CD4-positive, alpha-beta memory T cell (primary cell): Measurements from ENCODE around the gene ADCY6. TPM values are rescaled to one million over a fixed set of nuclear protein-coding genes. Genes with fewer than 3 reads are reported as not detected.

Experiments
- CTCF ChIA-PET: fragments of 350-600 bp; sonication (Branson Sonifier 250); formaldehyde crosslinking; loops from one replicate; lab custom pipeline; 2021; ENCODE audit warnings: inconsistent platforms; ENCODE audit not compliant: partially characterized antibody; lab: Charles Lee
- POLR2A ChIA-PET: fragments of 350-600 bp; sonication (Branson Sonifier 250); formaldehyde crosslinking; loops from one replicate; lab custom pipeline; 2021; ENCODE audit not compliant: partially characterized antibody; lab: Charles Lee
- DNase-seq, 5 donors: peaks; one replicate each; pipeline versions ENCODE4 v3.0.0 to v3.0.0-alpha.2; 2020 to 2022; ENCODE audit warnings: mixed read lengths in 1 of 5
- H3K27ac ChIP-seq: one replicate; pipeline ENCODE4 v1.7.0; 2013; ENCODE audit warnings: low read depth, low read length
- H3K27me3 ChIP-seq: 2 replicates; pipeline ENCODE4 v1.7.0; 2013; ENCODE audit warnings: mild to moderate bottlenecking, low read length, moderate library complexity; ENCODE audit not compliant: insufficient read depth
- H3K36me3 ChIP-seq: 2 replicates; pipeline ENCODE4 v1.7.0; 2013; ENCODE audit warnings: mild to moderate bottlenecking, low read length, moderate library complexity; ENCODE audit not compliant: insufficient read depth
- H3K4me1 ChIP-seq: 2 replicates; pipeline ENCODE4 v1.7.0; 2013; ENCODE audit warnings: mild to moderate bottlenecking, low read length, moderate library complexity; ENCODE audit not compliant: insufficient read depth
- H3K4me3 ChIP-seq, 2 donors: one replicate each; pipeline ENCODE4 v1.7.0; 2013; ENCODE audit warnings: low read length in 2 of 2, mild to moderate bottlenecking in 1 of 2
- H3K9me3 ChIP-seq, 2 donors: one replicate each; pipeline ENCODE4 v1.7.0; 2013; ENCODE audit warnings: low read length in 2 of 2, control low read depth in 1 of 2; ENCODE audit not compliant: control insufficient read depth in 1 of 2
- H3K27ac Mint-ChIP-seq, 7 donors: one replicate each; pipeline ENCODE4 v1.8.0; 2020 to 2021; ENCODE audit warnings: mixed read lengths in 7 of 7, mild to moderate bottlenecking in 6 of 7, inconsistent platforms in 3 of 7, moderate library complexity in 3 of 7
- H3K27me3 Mint-ChIP-seq, 2 donors: one replicate each; pipeline ENCODE4 v1.8.0; 2020 to 2021; ENCODE audit warnings: mixed read lengths in 2 of 2
- H3K36me3 Mint-ChIP-seq, 2 donors: one replicate each; pipeline ENCODE4 v1.8.0; 2020 to 2021; ENCODE audit warnings: mixed read lengths in 2 of 2, inconsistent platforms in 1 of 2, mild to moderate bottlenecking in 1 of 2
- H3K4me1 Mint-ChIP-seq, 4 donors: one replicate each; pipeline ENCODE4 v1.8.0; 2020 to 2021; ENCODE audit warnings: mixed read lengths in 4 of 4, mild to moderate bottlenecking in 1 of 4
- H3K4me3 Mint-ChIP-seq, 8 donors: one replicate each; pipeline ENCODE4 v1.8.0; 2020 to 2021; ENCODE audit warnings: mixed read lengths in 8 of 8, mild to moderate bottlenecking in 7 of 8, moderate library complexity in 6 of 8, inconsistent platforms in 3 of 8
- H3K9me3 Mint-ChIP-seq, 8 donors: one replicate each; pipeline ENCODE4 v1.8.0; 2020 to 2021; ENCODE audit warnings: mixed read lengths in 8 of 8, mild to moderate bottlenecking in 5 of 8, inconsistent platforms in 3 of 8, moderate library complexity in 1 of 8
- intact Hi-C: fragments of 100-400 bp; cut with micrococcal nuclease; formaldehyde crosslinking; loops from one replicate; pipeline ENCODE4 v1.15.1; 2023
- polyA plus RNA-seq, 2 donors: library from polyadenylated mRNA; unstranded; fragments of 300-500 nt; fragmentation: Illumina TruSeq; gene quantifications; one replicate each; pipeline ENCODE4 v1.2.3, GENCODE V29; 2021
- total RNA-seq, 2 experiments: library from RNA; stranded (reverse); gene quantifications; one replicate each; pipeline ENCODE4 v1.2.3, GENCODE V29; 2021

The ADCY6 gene
- total and polyA plus RNA-seq, 4 experiments from 2014 or later, result not detected

DNA sequence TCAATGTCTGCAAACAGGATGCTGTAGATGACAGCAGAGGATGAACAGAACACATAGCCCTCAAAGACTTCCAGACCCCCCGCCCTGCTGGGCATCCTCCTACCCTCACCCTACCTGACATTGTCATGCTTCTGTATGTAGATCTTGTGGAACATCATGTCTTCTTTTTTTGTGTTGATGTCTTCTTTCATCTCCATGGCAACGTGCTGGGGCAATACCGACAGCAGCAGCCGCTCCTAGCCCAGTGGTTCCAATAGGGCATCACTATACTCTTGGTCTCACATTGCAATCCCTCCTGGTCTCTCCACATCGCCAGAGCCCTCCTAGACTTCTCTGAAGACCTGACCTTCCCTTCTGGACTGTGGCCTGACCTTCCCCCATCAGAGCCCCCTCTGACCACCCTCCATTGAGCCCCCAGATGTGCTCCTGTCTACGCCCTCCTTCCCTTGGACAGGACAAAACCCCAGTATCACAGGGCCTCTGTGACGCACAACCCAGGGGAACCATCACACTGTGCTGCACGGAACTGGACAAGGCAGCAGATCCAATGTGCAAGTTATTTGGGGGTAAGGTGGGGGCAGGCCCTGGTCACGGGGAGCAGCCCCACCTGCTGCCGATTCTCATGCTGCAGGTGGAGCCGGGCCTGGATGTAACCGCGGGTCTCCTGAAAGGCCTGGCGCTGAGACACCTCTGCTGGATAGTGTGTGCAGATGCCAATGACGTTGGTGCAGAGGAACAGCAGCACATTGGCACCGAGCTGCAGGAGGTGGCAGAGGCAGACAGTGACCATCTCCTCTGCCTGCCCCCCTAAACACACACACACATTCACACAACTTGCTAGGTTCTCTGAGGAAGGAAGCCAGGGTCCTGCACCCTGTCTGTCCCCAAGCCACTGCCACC is 11.1 kb downstream of the ADCY6 start:
- H3K9me3 ChIP-seq, result no peaks in the 10 kb centered on the region
- Mint-ChIP-seq H3K4me1 (no peaks in the 10 kb centered on the region), H3K9me3 (no peaks in the 10 kb centered on the region), H3K27me3 (peaks cover 0 to 7% of the 10 kb centered on the region in 2 donors), H3K27ac (no peak overlapping the region), H3K4me3 (no peak overlapping the region), H3K36me3 (no peaks in the 10 kb centered on the region)
- no peaks in the 10 kb centered on the region for H3K4me1 ChIP-seq
- H3K36me3 ChIP-seq, result no peaks in the 10 kb centered on the region
- intact Hi-C loops, result no loop called here
- no peak overlapping the region for H3K27ac ChIP-seq
- H3K27me3 ChIP-seq, result no peaks in the 10 kb centered on the region
- no peak for DNase-seq
- ChIA-PET CTCF (interaction anchor here (1.0 to 3.1 kb wide), 3 partner anchors 17 to 37 kb away, joined by 3 to 22 read pairs (median 3); no protein-coding TSS in a partner anchor), POLR2A (no interaction called here)
- no peak overlapping the region for H3K4me3 ChIP-seq

DNA sequence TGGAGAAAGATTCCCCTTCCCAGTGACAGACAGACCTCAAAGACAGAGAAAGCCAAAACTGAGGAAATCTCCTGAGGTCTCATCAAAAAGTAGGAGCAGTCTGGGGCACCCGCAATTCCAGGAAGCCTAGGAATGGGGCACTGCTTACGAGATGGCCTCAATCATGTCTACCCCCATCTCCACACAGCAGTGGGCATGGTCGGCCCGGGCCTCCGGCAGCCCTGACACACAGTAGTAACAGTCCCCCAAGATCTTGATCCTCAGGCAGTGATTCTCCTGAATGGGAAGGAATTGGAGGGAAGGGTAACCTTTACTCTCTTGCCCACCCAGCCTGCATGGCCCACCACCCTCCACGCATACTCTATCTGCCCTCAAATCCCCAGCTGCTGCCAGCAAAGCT is 11.9 kb downstream of the ADCY6 start:
- ChIA-PET POLR2A (no interaction called here), CTCF (interaction anchor here (1.0 kb wide), 1 partner anchor 24 kb away, joined by 3 read pairs; no protein-coding TSS in a partner anchor)
- Histone ChIP-seq H3K9me3 (no peaks in the 10 kb centered on the region), H3K4me1 (no peaks in the 10 kb centered on the region), H3K36me3 (no peaks in the 10 kb centered on the region), H3K4me3 (no peak overlapping the region), H3K27me3 (no peaks in the 10 kb centered on the region), H3K27ac (no peak overlapping the region)
- no peaks in the 10 kb centered on the region for H3K9me3 Mint-ChIP-seq
- H3K27ac Mint-ChIP-seq, result no peak overlapping the region
- intact Hi-C loops, result no loop called here
- H3K27me3 Mint-ChIP-seq, result peaks cover 0 to 2% of the 10 kb centered on the region in 2 donors
- no peak overlapping the region for H3K4me3 Mint-ChIP-seq
- H3K36me3 Mint-ChIP-seq, result no peaks in the 10 kb centered on the region
- DNase-seq, result no peak
- H3K4me1 Mint-ChIP-seq, result no peaks in the 10 kb centered on the region

DNA sequence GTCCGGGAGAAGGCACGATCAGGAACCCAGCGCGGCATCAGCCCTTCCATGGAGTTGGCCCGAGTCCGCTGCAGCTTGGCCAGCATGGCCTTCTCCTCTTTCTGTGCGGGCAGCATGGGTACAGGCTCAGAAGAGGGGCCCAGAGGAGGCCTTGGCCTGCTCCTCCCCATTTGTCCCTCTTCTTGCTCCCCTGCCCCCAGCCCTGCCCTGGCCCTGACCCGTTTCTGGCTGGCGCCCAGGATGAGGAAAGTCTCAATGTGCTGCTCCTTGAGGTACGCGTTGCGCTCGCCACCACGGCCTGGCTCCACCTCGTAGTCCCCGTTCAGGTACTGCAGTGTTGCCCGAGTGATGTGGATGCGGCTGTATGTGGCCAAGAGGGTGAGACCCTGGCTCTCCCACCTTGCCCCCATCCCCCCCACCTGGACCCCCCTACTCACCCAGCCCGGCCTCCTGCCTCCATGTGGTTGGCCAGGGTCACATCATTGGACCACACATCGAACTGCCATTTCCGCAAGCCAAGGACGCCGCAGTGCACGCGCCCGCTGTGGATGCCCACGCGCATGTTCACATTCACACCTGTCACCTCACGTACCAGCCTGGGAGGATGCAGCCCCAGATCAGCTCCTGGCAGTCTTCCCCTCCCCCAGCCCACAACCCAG is 12.8 kb downstream of the ADCY6 start:
- Histone ChIP-seq H3K27me3 (no peaks in the 10 kb centered on the region), H3K4me3 (no peak overlapping the region), H3K4me1 (no peaks in the 10 kb centered on the region), H3K27ac (no peak overlapping the region), H3K9me3 (no peaks in the 10 kb centered on the region), H3K36me3 (no peaks in the 10 kb centered on the region)
- POLR2A ChIA-PET, result no interaction called here
- H3K4me1 Mint-ChIP-seq, result no peaks in the 10 kb centered on the region
- no peak overlapping the region for H3K27ac Mint-ChIP-seq
- CTCF ChIA-PET, result no interaction called here
- H3K36me3 Mint-ChIP-seq, result no peaks in the 10 kb centered on the region
- H3K27me3 Mint-ChIP-seq, result no peaks in the 10 kb centered on the region
- no peak for DNase-seq
- no peaks in the 10 kb centered on the region for H3K9me3 Mint-ChIP-seq
- intact Hi-C loops, result no loop called here
- H3K4me3 Mint-ChIP-seq, result no peak overlapping the region

DNA sequence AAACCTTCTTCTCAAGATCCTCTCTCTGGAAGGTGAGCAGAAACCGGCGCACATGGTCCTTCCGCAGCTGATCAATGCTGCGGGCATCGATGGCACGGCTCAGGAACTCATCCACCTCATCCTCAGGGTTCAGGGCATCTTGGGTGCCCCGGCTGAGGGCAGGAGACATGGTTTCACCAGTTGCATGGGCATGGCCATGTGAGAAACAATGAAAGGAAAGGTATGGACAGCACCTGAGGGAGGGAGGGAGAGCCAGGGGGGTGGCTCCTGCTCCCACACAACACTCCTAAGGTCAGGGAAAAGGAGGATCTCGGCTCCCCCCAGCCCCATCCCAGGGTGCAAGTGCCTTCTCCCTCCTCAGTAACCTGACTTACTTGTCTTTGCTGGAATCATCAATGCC is 13.6 kb downstream of the ADCY6 start:
- no peak overlapping the region for H3K4me3 Mint-ChIP-seq
- H3K4me3 ChIP-seq, result no peak overlapping the region
- ChIA-PET CTCF (no interaction called here), POLR2A (no interaction called here)
- H3K27ac Mint-ChIP-seq, result no peak overlapping the region
- H3K27me3 Mint-ChIP-seq, result no peaks in the 10 kb centered on the region
- no peaks in the 10 kb centered on the region for H3K9me3 ChIP-seq
- H3K4me1 ChIP-seq, result no peaks in the 10 kb centered on the region
- H3K36me3 Mint-ChIP-seq, result no peaks in the 10 kb centered on the region
- H3K9me3 Mint-ChIP-seq, result no peaks in the 10 kb centered on the region
- no peaks in the 10 kb centered on the region for H3K36me3 ChIP-seq
- intact Hi-C loops, result no loop called here
- no peak overlapping the region for H3K27ac ChIP-seq
- H3K4me1 Mint-ChIP-seq, result no peaks in the 10 kb centered on the region
- DNase-seq, result no peak
- no peaks in the 10 kb centered on the region for H3K27me3 ChIP-seq

DNA sequence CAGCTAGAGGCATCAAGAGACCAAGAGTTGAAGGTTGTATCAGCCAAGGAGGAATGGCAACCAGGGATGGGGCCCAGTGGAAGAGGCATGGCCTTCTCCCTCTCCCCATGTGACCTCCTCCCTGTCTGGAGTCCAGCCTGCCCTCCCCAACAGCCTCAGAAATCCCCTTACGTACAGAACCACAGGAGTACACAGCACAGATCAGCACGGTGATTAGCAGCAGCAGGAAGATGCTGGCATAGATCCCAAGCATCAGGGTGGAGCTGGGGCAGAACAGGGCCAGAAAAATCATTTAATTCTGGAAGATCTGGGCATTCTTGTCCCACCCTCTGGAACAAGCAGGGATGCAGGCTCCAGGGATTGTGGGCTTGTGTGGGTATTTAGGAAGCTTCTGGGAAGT is 14.4 kb downstream of the ADCY6 start:
- Histone ChIP-seq H3K27ac (no peak overlapping the region), H3K36me3 (no peaks in the 10 kb centered on the region), H3K9me3 (no peaks in the 10 kb centered on the region), H3K27me3 (no peaks in the 10 kb centered on the region), H3K4me1 (no peaks in the 10 kb centered on the region), H3K4me3 (no peak overlapping the region)
- Mint-ChIP-seq H3K36me3 (no peaks in the 10 kb centered on the region), H3K27me3 (no peaks in the 10 kb centered on the region), H3K9me3 (no peaks in the 10 kb centered on the region), H3K27ac (peak overlapping the region in 1 of 7 donors; percentile 75), H3K4me3 (no peak overlapping the region), H3K4me1 (no peaks in the 10 kb centered on the region)
- ChIA-PET POLR2A (no interaction called here), CTCF (interaction anchor here (1.1 kb wide), 1 partner anchor 19 kb away, joined by 3 read pairs; no protein-coding TSS in a partner anchor)
- intact Hi-C loops, result no loop called here
- DNase-seq, result no peak

DNA sequence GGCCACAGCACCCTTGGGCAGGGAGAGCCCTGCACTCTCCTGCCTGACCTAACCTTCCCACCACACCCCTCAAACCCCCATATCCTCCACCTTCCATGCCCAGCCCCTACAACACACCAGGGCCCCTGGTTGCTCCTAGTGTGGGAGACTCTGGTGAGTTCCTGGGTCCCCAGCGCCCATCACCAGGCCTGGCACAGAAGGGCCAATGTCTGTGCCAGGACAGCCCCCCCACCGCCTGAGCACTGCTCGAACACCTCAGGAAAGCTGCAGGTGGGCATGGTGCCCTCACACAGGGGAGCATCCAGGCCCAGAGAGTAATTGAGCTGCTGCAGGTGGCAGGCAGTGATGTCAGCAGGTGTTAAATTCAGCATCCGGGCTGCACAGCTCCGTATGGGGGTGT is 15.2 kb downstream of the ADCY6 start:
- H3K27me3 Mint-ChIP-seq, result no peaks in the 10 kb centered on the region
- Histone ChIP-seq H3K9me3 (no peaks in the 10 kb centered on the region), H3K27ac (no peak overlapping the region), H3K27me3 (no peaks in the 10 kb centered on the region), H3K4me3 (no peak overlapping the region), H3K4me1 (no peaks in the 10 kb centered on the region), H3K36me3 (no peaks in the 10 kb centered on the region)
- H3K9me3 Mint-ChIP-seq, result no peaks in the 10 kb centered on the region
- H3K4me3 Mint-ChIP-seq, result no peak overlapping the region
- POLR2A ChIA-PET, result no interaction called here
- intact Hi-C loops, result no loop called here
- DNase-seq, result no peak
- H3K4me1 Mint-ChIP-seq, result no peaks in the 10 kb centered on the region
- no peaks in the 10 kb centered on the region for H3K36me3 Mint-ChIP-seq
- H3K27ac Mint-ChIP-seq, result peak overlapping the region in 1 of 7 donors; percentile 47
- CTCF ChIA-PET, result interaction anchor here (1.1 to 1.3 kb wide), 2 partner anchors 20 kb away, joined by 3 to 6 read pairs; no protein-coding TSS in a partner anchor

DNA sequence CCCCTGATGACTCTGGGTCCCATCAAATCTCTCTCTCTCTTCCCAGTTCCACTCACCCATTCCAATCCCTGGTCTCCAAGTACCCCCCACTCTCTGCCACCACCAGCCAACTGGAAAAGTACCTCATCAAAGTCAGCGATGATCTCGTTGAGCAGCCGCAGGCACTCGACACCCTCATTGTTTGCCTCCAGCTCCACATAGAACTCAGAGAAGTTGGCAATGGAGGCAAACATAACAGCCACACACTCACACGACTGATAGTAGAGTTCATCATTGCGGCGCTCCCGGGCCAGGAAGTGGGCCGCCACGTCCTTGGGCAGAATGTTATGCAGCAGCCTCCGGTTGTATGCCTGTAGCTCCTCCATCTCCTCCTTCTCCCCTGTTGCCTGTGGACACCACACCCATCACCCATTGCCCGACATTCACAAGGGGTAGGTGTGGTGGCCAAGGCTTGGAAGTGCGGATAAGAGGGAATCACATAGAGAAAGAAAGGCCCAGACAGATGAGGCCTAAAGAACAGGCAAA is 17.2 kb downstream of the ADCY6 start:
- Histone ChIP-seq H3K4me1 (no peaks in the 10 kb centered on the region), H3K36me3 (no peaks in the 10 kb centered on the region), H3K27me3 (no peaks in the 10 kb centered on the region), H3K27ac (no peak overlapping the region), H3K9me3 (no peaks in the 10 kb centered on the region), H3K4me3 (no peak overlapping the region)
- H3K27ac Mint-ChIP-seq, result no peak overlapping the region
- H3K27me3 Mint-ChIP-seq, result no peaks in the 10 kb centered on the region
- H3K9me3 Mint-ChIP-seq, result no peaks in the 10 kb centered on the region
- ChIA-PET CTCF (no interaction called here), POLR2A (no interaction called here)
- H3K4me3 Mint-ChIP-seq, result no peak overlapping the region
- H3K36me3 Mint-ChIP-seq, result no peaks in the 10 kb centered on the region
- DNase-seq, result no peak
- intact Hi-C loops, result no loop called here
- no peaks in the 10 kb centered on the region for H3K4me1 Mint-ChIP-seq
